Coronary artery (tissue), 2 donors: ENCODE results near the gene FEV.

Experiments
- DNase-seq: peaks from one replicate; pipeline ENCODE4 v3.0.0-alpha.2; 2017; ENCODE audit warnings: low spot score
- H3K27ac ChIP-seq, 2 donors: fragments of 200-600 bp; sonication (generic); one replicate each; pipeline ENCODE4 v1.5.1; 2016 to 2019
- H3K4me3 ChIP-seq: fragments of 200-600 bp; sonication (generic); 2 replicates; pipeline ENCODE4 v1.5.1; 2016; ENCODE audit warnings: mild to moderate bottlenecking, moderate library complexity
- CTCF ChIP-seq: fragments of 200-600 bp; sonication (generic); IDR thresholded peaks from one replicate; pipeline ENCODE4 v1.5.1; 2019; ENCODE audit warnings: antibody characterized with exemption

The FEV gene

DNA sequence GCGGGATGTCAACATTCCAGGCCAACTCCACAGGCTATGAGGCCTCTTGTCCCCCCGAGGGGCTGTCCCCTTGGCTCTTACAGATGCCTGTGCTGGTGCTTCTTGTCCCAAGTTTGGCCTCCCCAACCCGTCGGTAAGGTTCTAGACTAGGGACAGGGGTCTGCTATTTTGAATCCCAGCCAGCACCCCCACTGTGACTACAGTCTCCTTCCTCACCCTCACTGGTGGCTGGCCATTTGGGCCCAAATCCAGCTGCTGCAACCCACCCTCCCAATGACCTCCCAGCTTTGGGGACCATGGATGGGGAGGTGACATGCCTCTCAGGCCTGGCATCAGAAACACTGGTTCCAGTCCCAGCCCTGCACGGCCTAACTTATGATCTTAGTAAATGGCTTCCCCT is 37.6 kb upstream of the FEV start:
- H3K4me3 ChIP-seq, result no peak overlapping the region
- no peak for DNase-seq
- no peak for TF ChIP-seq CTCF
- H3K27ac ChIP-seq, result no peak overlapping the region

DNA sequence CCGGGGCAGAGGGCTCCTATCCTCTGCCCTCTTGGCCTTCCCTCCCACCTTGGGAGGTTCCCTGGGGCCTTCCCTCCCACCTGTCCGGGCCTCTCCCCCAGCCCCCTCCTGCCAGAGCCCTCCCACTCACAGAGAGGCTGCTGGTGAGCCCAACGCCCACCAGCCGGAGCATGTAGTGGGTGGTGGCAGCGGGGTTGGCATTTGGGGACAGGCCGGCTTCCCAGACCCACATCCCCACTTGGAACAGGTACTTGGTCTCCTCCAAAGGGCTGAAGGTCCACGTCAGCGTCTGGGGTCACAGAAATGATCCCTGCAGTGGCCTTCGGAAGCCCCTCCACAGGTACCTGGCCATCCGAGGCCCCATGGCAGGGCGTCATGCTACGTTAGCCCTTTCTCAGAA is 37.1 kb upstream of the FEV start:
- no peak overlapping the region for H3K4me3 ChIP-seq
- no peak overlapping the region for H3K27ac ChIP-seq
- no peak for TF ChIP-seq CTCF
- no peak for DNase-seq

DNA sequence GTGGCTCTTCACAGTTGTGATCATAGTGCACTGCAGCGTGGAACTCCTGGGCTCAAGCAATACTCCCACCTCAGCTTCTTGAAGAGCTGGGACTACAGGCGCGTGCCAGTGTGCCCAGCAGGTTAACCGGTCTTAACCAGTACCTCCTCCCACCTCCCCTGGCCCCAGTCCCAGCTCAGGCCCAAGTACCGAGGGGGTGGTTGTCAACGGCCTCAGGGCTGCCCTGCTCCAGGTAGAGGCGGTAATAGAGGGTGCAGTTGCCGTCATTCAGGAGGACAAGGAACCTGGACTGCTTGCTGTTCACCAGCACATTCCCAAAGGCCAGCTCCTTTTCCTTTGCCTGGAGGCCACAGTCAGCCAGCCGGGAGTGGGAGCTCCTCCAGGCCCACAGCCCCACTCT is 36.6 kb upstream of the FEV start:
- DNase-seq, result no peak
- Histone ChIP-seq H3K27ac (no peak overlapping the region), H3K4me3 (no peak overlapping the region)
- no peak for TF ChIP-seq CTCF

DNA sequence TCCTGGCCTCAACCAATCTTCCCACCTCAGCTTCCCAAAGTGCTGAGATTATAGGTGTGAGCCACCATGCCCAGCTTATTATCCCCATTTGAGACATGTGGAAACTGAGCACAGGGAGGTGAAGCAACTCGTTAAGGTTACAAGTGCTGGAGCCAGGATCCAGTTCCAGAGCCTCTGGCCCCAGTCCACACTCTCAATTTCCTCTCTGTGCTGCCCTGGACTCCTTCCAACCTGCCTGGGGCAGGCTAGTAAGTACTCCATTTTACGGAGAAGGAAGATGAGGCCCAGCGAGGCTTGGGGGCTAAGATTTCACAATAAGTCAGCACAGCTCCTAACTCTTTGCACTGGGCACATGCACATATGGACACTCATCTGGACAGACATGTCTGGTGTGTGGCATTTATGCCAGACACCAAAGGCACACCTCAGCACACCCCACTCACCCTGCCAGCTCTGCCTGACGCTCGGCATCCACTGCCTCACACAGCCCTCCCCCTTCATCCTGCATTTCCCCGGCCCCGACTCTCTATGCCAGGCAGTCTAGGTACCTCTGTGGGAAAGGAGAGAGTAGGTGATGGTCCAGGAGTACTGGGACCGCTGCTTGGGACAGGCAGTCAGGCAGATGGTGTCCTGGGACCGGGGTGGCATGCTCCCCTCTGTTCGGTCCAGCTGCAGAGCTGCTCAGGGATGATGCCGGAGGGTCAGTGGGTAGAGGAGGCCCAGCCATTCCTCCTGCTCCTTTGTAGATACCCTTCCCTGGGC is 35.8 kb upstream of the FEV start:
- DNase-seq, result no peak
- no peak for TF ChIP-seq CTCF
- Histone ChIP-seq H3K27ac (no peak overlapping the region), H3K4me3 (no peak overlapping the region)

DNA sequence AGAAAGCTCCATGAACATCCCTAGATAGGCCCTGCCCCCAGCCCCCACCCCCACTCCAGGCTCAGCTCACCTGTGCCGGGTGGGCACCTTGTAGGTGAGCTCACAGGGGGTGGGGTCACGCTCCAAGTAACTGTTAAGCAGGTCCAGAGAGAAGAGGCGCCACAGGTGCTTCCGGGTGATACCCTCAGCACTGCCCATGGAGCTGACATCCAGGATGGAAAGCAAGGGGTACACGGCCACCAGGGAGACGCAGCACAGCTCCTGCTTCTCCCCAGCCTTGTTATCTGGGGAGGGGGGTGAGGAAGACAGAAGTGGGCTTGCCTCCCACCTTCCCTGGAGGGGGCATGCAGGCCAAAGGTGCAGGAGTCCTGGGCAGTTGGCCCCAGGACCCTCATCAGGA is 34.5 kb upstream of the FEV start:
- no peak for TF ChIP-seq CTCF
- Histone ChIP-seq H3K4me3 (no peak overlapping the region), H3K27ac (no peak overlapping the region)
- no peak for DNase-seq

GRCh38 chr2:219018726-219019125 is 33.7 kb upstream of the FEV start:
- no peak for TF ChIP-seq CTCF
- no peak for DNase-seq
- no peak overlapping the region for H3K27ac ChIP-seq
- no peak overlapping the region for H3K4me3 ChIP-seq

- H3K27ac ChIP-seq, result no peak overlapping the region
- no peak for TF ChIP-seq CTCF
- no peak for DNase-seq
- H3K4me3 ChIP-seq, result no peak overlapping the region
These were observed 33.3 kb upstream of the FEV start for GRCh38 chr2:219018286-219018685.
